H9 (cell line): ENCODE measurements around the gene CLASP2. TPM values are rescaled to one million over a fixed set of nuclear protein-coding genes. Genes with fewer than 3 reads are reported as not detected.
"Not testable (repeated sequence)": the region's sequence is repeated elsewhere in the genome, so short reads cannot be mapped to it uniquely, and the experiment has no call there.

Experiments
- DNase-seq: peaks from one replicate; pipeline ENCODE4 v3.0.0-alpha.2; 2017
- H2AFZ ChIP-seq: one replicate; pipeline ENCODE4 v1.6.1; 2013; ENCODE audit warnings: mild to moderate bottlenecking, low read length, control low read depth, moderate library complexity
- H2AK5ac ChIP-seq: 2 replicates; pipeline ENCODE4 v1.6.1; 2013; ENCODE audit warnings: low read length, control low read depth, mixed read lengths; ENCODE audit not compliant: insufficient read length
- H2BK120ac ChIP-seq: one replicate; pipeline ENCODE4 v1.6.1; 2013; ENCODE audit warnings: low read depth, mild to moderate bottlenecking, low read length, control low read depth, inconsistent platforms; ENCODE audit not compliant: poor library complexity, severe bottlenecking
- H2BK12ac ChIP-seq: 2 replicates; pipeline ENCODE4 v1.6.1; 2013; ENCODE audit warnings: low read length, control low read depth, mixed read lengths, low read depth; ENCODE audit not compliant: insufficient read length
- H2BK15ac ChIP-seq: 2 replicates; pipeline ENCODE4 v1.6.1; 2013; ENCODE audit warnings: low read depth, low read length, control low read depth
- H2BK20ac ChIP-seq: one replicate; pipeline ENCODE4 v1.6.1; 2013; ENCODE audit warnings: low read depth, mild to moderate bottlenecking, low read length, control low read depth, inconsistent platforms; ENCODE audit not compliant: poor library complexity, severe bottlenecking
- H2BK5ac ChIP-seq: 2 replicates; pipeline ENCODE4 v1.6.1; 2013; ENCODE audit warnings: low read length, control low read depth, mixed read lengths; ENCODE audit not compliant: insufficient read length
- H3K14ac ChIP-seq: 2 replicates; pipeline ENCODE4 v1.6.1; 2013; ENCODE audit warnings: low read length, control low read depth; ENCODE audit not compliant: insufficient read depth
- H3K18ac ChIP-seq: 2 replicates; pipeline ENCODE4 v1.6.1; 2013; ENCODE audit warnings: low read depth, mild to moderate bottlenecking, mixed read lengths, low read length, control low read depth; ENCODE audit not compliant: insufficient read length
- H3K23ac ChIP-seq: 2 replicates; pipeline ENCODE4 v1.6.1; 2013; ENCODE audit warnings: low read length, control low read depth, mixed read lengths, low read depth; ENCODE audit not compliant: insufficient read length
- H3K23me2 ChIP-seq: 2 replicates; pipeline ENCODE4 v1.6.1; 2013; ENCODE audit warnings: low read depth, mild to moderate bottlenecking, mixed read lengths, low read length, control low read depth; ENCODE audit not compliant: insufficient read length, poor library complexity, severe bottlenecking
- H3K27ac ChIP-seq: 2 replicates; pipeline ENCODE4 v1.5.1; 2013; ENCODE audit warnings: low read length, control low read depth, mixed read lengths, low read depth; ENCODE audit not compliant: insufficient read length
- H3K27me3 ChIP-seq: 2 replicates; pipeline ENCODE4 v1.6.1; 2013; ENCODE audit warnings: low read length, control low read depth, inconsistent platforms; ENCODE audit not compliant: insufficient read depth
- H3K4ac ChIP-seq: 2 replicates; pipeline ENCODE4 v1.6.1; 2013; ENCODE audit warnings: low read depth, mild to moderate bottlenecking, control low read depth, inconsistent platforms, low read length, moderate library complexity
- H3K4me1 ChIP-seq: 2 replicates; pipeline ENCODE4 v1.6.1; 2013; ENCODE audit warnings: low read length, control low read depth, inconsistent platforms; ENCODE audit not compliant: insufficient read depth
- H3K4me2 ChIP-seq: 2 replicates; pipeline ENCODE4 v1.6.1; 2013; ENCODE audit warnings: low read length, control low read depth, mixed read lengths; ENCODE audit not compliant: insufficient read length, insufficient read depth
- H3K56ac ChIP-seq: 2 replicates; pipeline ENCODE4 v1.6.1; 2013; ENCODE audit warnings: low read depth, mild to moderate bottlenecking, mixed read lengths, low read length, control low read depth; ENCODE audit not compliant: insufficient read length
- H3K79me1 ChIP-seq: 2 replicates; pipeline ENCODE4 v1.6.1; 2013; ENCODE audit warnings: low read depth, mild to moderate bottlenecking, moderate library complexity, low read length, control low read depth, inconsistent platforms; ENCODE audit not compliant: insufficient read depth, poor library complexity, severe bottlenecking
- H3K79me2 ChIP-seq: 2 replicates; pipeline ENCODE4 v1.6.1; 2013; ENCODE audit warnings: low read length, control low read depth, inconsistent platforms; ENCODE audit not compliant: insufficient read depth
- H3K9ac ChIP-seq: 2 replicates; pipeline ENCODE4 v1.6.1; 2013; ENCODE audit warnings: low read length, control low read depth, mixed read lengths; ENCODE audit not compliant: insufficient read length; ENCODE audit errors: extremely low read depth
- H3K9me3 ChIP-seq: one replicate; pipeline ENCODE4 v1.6.1; 2013; ENCODE audit warnings: low read depth, low read length, inconsistent platforms; ENCODE audit not compliant: control insufficient read depth
- H3T11ph ChIP-seq: one replicate; pipeline ENCODE4 v1.6.1; 2013; ENCODE audit warnings: mild to moderate bottlenecking, low read length, control low read depth, inconsistent platforms
- H4K20me1 ChIP-seq: one replicate; pipeline ENCODE4 v1.6.1; 2013; ENCODE audit not compliant: control insufficient read depth, insufficient read length, insufficient read depth
- H4K5ac ChIP-seq: 2 replicates; pipeline ENCODE4 v1.6.1; 2013; ENCODE audit warnings: low read depth, mild to moderate bottlenecking, mixed read lengths, low read length, control low read depth; ENCODE audit not compliant: insufficient read length
- H4K8ac ChIP-seq: replicated peaks from 2 replicates; pipeline ENCODE4 v1.6.1; 2013; ENCODE audit warnings: low read length, control low read depth, mixed read lengths, low read depth; ENCODE audit not compliant: insufficient read length
- H4K91ac ChIP-seq: 2 replicates; pipeline ENCODE4 v1.6.1; 2013; ENCODE audit warnings: low read depth, mild to moderate bottlenecking, moderate library complexity, mixed read lengths, low read length, control low read depth; ENCODE audit not compliant: insufficient read length
- H3K27ac Mint-ChIP-seq, 3 experiments: 2 replicates in 2 of 3; 3 replicates in 1 of 3; pipeline ENCODE4 v1.8.0; 2020 to 2021; ENCODE audit warnings: mixed read lengths in 3 of 3, mild to moderate bottlenecking in 1 of 3, moderate library complexity in 1 of 3
- H3K27me3 Mint-ChIP-seq: 2 replicates; pipeline ENCODE4 v1.8.0; 2021; ENCODE audit warnings: low read depth, mild to moderate bottlenecking, moderate library complexity, mixed read lengths
- H3K36me3 Mint-ChIP-seq, 3 experiments: 2 replicates in 2 of 3; 3 replicates in 1 of 3; pipeline ENCODE4 v1.8.0; 2020 to 2021; ENCODE audit warnings: low read depth in 3 of 3, mixed read lengths in 3 of 3; ENCODE audit not compliant: insufficient read depth in 1 of 3
- H3K4me1 Mint-ChIP-seq, 2 experiments: 2 replicates each; pipeline ENCODE4 v1.8.0; 2020; ENCODE audit warnings: mixed read lengths in 2 of 2
- H3K4me3 Mint-ChIP-seq, 2 experiments: 2 replicates in 1 of 2; 3 replicates in 1 of 2; pipeline ENCODE4 v1.8.0; 2020 to 2021; ENCODE audit warnings: mild to moderate bottlenecking in 2 of 2, mixed read lengths in 2 of 2, moderate library complexity in 1 of 2
- H3K9me3 Mint-ChIP-seq, 2 experiments: 2 replicates in 1 of 2; 3 replicates in 1 of 2; pipeline ENCODE4 v1.8.0; 2020; ENCODE audit warnings: mild to moderate bottlenecking in 2 of 2, mixed read lengths in 2 of 2, moderate library complexity in 1 of 2
- CTCF ChIP-seq: fragments of 200-600 bp; sonication (generic); conservative IDR thresholded peaks from 3 replicates; pipeline ENCODE4 v1.8.0; 2021; ENCODE audit warnings: antibody characterized with exemption, mild to moderate bottlenecking
- WGBS: extraction: QIAGEN DNeasy Blood & Tissue Kit; methylation state at CpG from one replicate; pipeline ENCODE4 v1.1.7; 2013; ENCODE audit warnings: missing lambda C conversion rate, low lambda C conversion rate, mixed read lengths; ENCODE audit not compliant: insufficient read length; ENCODE audit errors: extremely low coverage; 5-methylcytosine and 5-hydroxymethylcytosine counted together
- total RNA-seq: library from RNA; stranded (reverse); gene quantifications from 2 replicates; pipeline ENCODE4 v1.2.1, GENCODE V29; 2021

CLASP2 gene
- total RNA-seq, 1 experiment from 2014 or later: 60.5 TPM

GRCh38 chr3:33758281-33758680, 40.2 kb upstream of the CLASP2 start:
- Histone ChIP-seq H3K23ac (no peak overlapping the region), H2BK12ac (no peak overlapping the region), H3K79me1 (no peaks in the 10 kb centered on the region), H4K20me1 (no peaks in the 10 kb centered on the region), H3K9ac (no peak overlapping the region), H3K27ac (no peak overlapping the region), H3K9me3 (peaks cover 11% of the 10 kb centered on the region), H3K56ac (no peak overlapping the region), H3K4ac (no peak overlapping the region), H3K79me2 (no peaks in the 10 kb centered on the region), H3K18ac (no peak overlapping the region), H2BK20ac (no peak overlapping the region), H3K4me1 (no peaks in the 10 kb centered on the region), H3K23me2 (no peaks in the 10 kb centered on the region), H2BK5ac (no peak overlapping the region), H4K8ac (no peak overlapping the region), H2AFZ (no peak overlapping the region), H4K91ac (no peak overlapping the region), H4K5ac (no peak overlapping the region), H2BK120ac (no peak overlapping the region), H3K27me3 (no peaks in the 10 kb centered on the region), H2AK5ac (no peak overlapping the region), H3T11ph (no peak overlapping the region), H3K4me2 (no peak overlapping the region), H2BK15ac (no peak overlapping the region), H3K14ac (no peak overlapping the region)
- Mint-ChIP-seq H3K36me3 (peaks cover 11 to 40% (median 16%) of the 10 kb centered on the region in 3 experiments), H3K4me1 (no peaks in the 10 kb centered on the region), H3K4me3 (no peak overlapping the region), H3K27me3 (peaks cover 2% of the 10 kb centered on the region; the same call in 1 of the 2 replicates), H3K27ac (no peak overlapping the region), H3K9me3 (peaks cover 29 to 41% of the 10 kb centered on the region in 2 experiments)
- no peak for DNase-seq
- no peak for TF ChIP-seq CTCF

- H3K27me3 Mint-ChIP-seq, H2BK20ac ChIP-seq, H3K23me2 ChIP-seq, H3K23ac ChIP-seq, H4K5ac ChIP-seq, H3K56ac ChIP-seq, H3K27me3 ChIP-seq, H4K20me1 ChIP-seq, H2AFZ ChIP-seq, H3T11ph ChIP-seq, H3K27ac ChIP-seq, H2BK15ac ChIP-seq, H3K9ac ChIP-seq, H2BK120ac ChIP-seq, H3K4ac ChIP-seq, H3K18ac ChIP-seq, H3K4me2 ChIP-seq, H3K27ac Mint-ChIP-seq, DNase-seq, H2AK5ac ChIP-seq, H3K14ac ChIP-seq, H4K8ac ChIP-seq, H3K4me3 Mint-ChIP-seq, H3K4me1 ChIP-seq, H4K91ac ChIP-seq, H2BK5ac ChIP-seq, H3K79me2 ChIP-seq, H2BK12ac ChIP-seq, H3K4me1 Mint-ChIP-seq, H3K79me1 ChIP-seq: not testable (repeated sequence)
- Mint-ChIP-seq H3K9me3 (peaks cover 34 to 40% of the 10 kb centered on the region in 2 experiments), H3K36me3 (peaks cover 11 to 40% (median 20%) of the 10 kb centered on the region in 3 experiments)
- peaks cover 11% of the 10 kb centered on the region for H3K9me3 ChIP-seq
- WGBS: no CpG with 5 or more reads among the region's 1 CpG
Measured at GRCh38 chr3:33754391-33754790, 36.3 kb upstream of the CLASP2 start.
